Brain microvascular endothelial cell (primary cell): ENCODE results near the gene NR2F1-AS1.

Experiments
- DNase-seq: peaks from one replicate; pipeline ENCODE4 v3.0.0-alpha.2; 2020
- H3K27ac ChIP-seq: fragments of 250-450 bp; sonication (Bioruptor Pico); 2 replicates; pipeline ENCODE4 v1.5.1; 2020; ENCODE audit warnings: mild to moderate bottlenecking, moderate library complexity
- H3K27me3 ChIP-seq: fragments of 250-450 bp; sonication (Bioruptor Pico); replicated peaks from 2 replicates; pipeline ENCODE4 v1.5.1; 2020; ENCODE audit warnings: mild to moderate bottlenecking
- H3K36me3 ChIP-seq: fragments of 250-450 bp; sonication (Bioruptor Pico); replicated peaks from 2 replicates; pipeline ENCODE4 v1.5.1; 2020; ENCODE audit warnings: mild to moderate bottlenecking
- H3K4me3 ChIP-seq: 2 replicates; pipeline ENCODE4 v1.5.1; 2011; ENCODE audit warnings: low read depth, mild to moderate bottlenecking, control low read depth, low read length, moderate library complexity
- CTCF ChIP-seq: IDR thresholded peaks from 2 replicates; pipeline ENCODE4 v1.5.1; 2011; ENCODE audit warnings: low read depth, mild to moderate bottlenecking, moderate library complexity, low read length, control low read depth, inconsistent platforms; ENCODE audit errors: missing control alignments
- in situ Hi-C: cut with HindIII; loops from 2 replicates; pipeline ENCODE4 v1.10.0; 2017; ENCODE audit warnings: low sequenced_read_pairs, low pct_ligation_motif_present

The NR2F1-AS1 gene

GRCh38 chr5:93610581-93611272, 29.7 kb upstream of the NR2F1-AS1 start:
- Histone ChIP-seq H3K27me3 (peaks cover 31% of the 10 kb centered on the region), H3K36me3 (no peaks in the 10 kb centered on the region), H3K27ac (no peak overlapping the region), H3K4me3 (no peak overlapping the region)
- in situ Hi-C loops, result no loop called here
- TF ChIP-seq CTCF, result no peak
- no peak for DNase-seq

GRCh38 chr5:93609762-93610161, 28.7 kb upstream of the NR2F1-AS1 start:
- in situ Hi-C loops, result no loop called here

GRCh38 chr5:93608855-93609254, 27.8 kb upstream of the NR2F1-AS1 start:
- DNase-seq, result no peak
- Histone ChIP-seq H3K36me3 (no peaks in the 10 kb centered on the region), H3K4me3 (no peak overlapping the region), H3K27me3 (peaks cover 31% of the 10 kb centered on the region), H3K27ac (no peak overlapping the region)
- in situ Hi-C loops, result no loop called here
- TF ChIP-seq CTCF, result no peak

More at GRCh38 chr5:93609762-93610161, 28.7 kb upstream of the NR2F1-AS1 start:
- no peak for DNase-seq
- TF ChIP-seq CTCF, result no peak
- H3K27me3 ChIP-seq, result peaks cover 31% of the 10 kb centered on the region
- H3K27ac ChIP-seq, result no peak overlapping the region
- no peak overlapping the region for H3K4me3 ChIP-seq
- no peaks in the 10 kb centered on the region for H3K36me3 ChIP-seq

- peak; percentile 75 for TF ChIP-seq CTCF
- peak overlapping the region; percentile 45 for H3K4me3 ChIP-seq
- peak overlapping the region; percentile 56 for H3K27ac ChIP-seq
- in situ Hi-C loops, result no loop called here
- no peaks in the 10 kb centered on the region for H3K36me3 ChIP-seq
- DNase-seq, result peak; percentile 89
- peaks cover 31% of the 10 kb centered on the region for H3K27me3 ChIP-seq
Observed at GRCh38 chr5:93607367-93608258, 26.6 kb upstream of the NR2F1-AS1 start.

- Histone ChIP-seq H3K27ac (no peak overlapping the region), H3K27me3 (peaks cover 27% of the 10 kb centered on the region), H3K36me3 (no peaks in the 10 kb centered on the region), H3K4me3 (no peak overlapping the region)
- no peak for TF ChIP-seq CTCF
- in situ Hi-C loops, result no loop called here
- no peak for DNase-seq
Observed at GRCh38 chr5:93606382-93606752, 25.3 kb upstream of the NR2F1-AS1 start.
